GM23248 (cell line): ENCODE data around the gene ITFG1. TPM values are rescaled to one million over a fixed set of nuclear protein-coding genes. Genes with fewer than 3 reads are reported as not detected.

Experiments
- DNase-seq: peaks from one replicate; pipeline ENCODE4 v3.0.0-alpha.2; 2015
- H2AFZ ChIP-seq: fragments of 200-600 bp; sonication (generic); 2 replicates; pipeline ENCODE4 v1.6.1; 2016; ENCODE audit warnings: antibody characterized with exemption
- H3F3A ChIP-seq: fragments of 200-600 bp; sonication (generic); 2 replicates; pipeline ENCODE4 v1.6.1; 2016; ENCODE audit warnings: mild to moderate bottlenecking, antibody characterized with exemption, mixed run types; ENCODE audit not compliant: insufficient read depth
- H3K27ac ChIP-seq: fragments of 200-600 bp; sonication (generic); 2 replicates; pipeline ENCODE4 v1.5.1; 2016; ENCODE audit warnings: mild to moderate bottlenecking
- H3K27me3 ChIP-seq: fragments of 200-600 bp; sonication (generic); replicated peaks from 2 replicates; pipeline ENCODE4 v1.6.1; 2016; ENCODE audit warnings: mild to moderate bottlenecking; ENCODE audit not compliant: insufficient read depth
- H3K36me3 ChIP-seq: fragments of 200-600 bp; sonication (generic); 2 replicates; pipeline ENCODE4 v1.6.1; 2016; ENCODE audit warnings: low read depth, mild to moderate bottlenecking
- H3K4me1 ChIP-seq: fragments of 200-600 bp; sonication (generic); 2 replicates; pipeline ENCODE4 v1.6.1; 2016; ENCODE audit warnings: mild to moderate bottlenecking; ENCODE audit not compliant: insufficient read depth
- H3K4me2 ChIP-seq: fragments of 200-600 bp; sonication (generic); one replicate; pipeline ENCODE4 v1.6.1; 2016; ENCODE audit warnings: mild to moderate bottlenecking; ENCODE audit not compliant: unreplicated experiment
- H3K4me3 ChIP-seq: fragments of 200-600 bp; sonication (generic); 2 replicates; pipeline ENCODE4 v1.5.1; 2016; ENCODE audit warnings: mild to moderate bottlenecking
- H3K79me2 ChIP-seq: fragments of 200-600 bp; sonication (generic); 2 replicates; pipeline ENCODE4 v1.6.1; 2016; ENCODE audit warnings: mild to moderate bottlenecking; ENCODE audit not compliant: insufficient read depth
- H3K9ac ChIP-seq: fragments of 200-600 bp; sonication (generic); 2 replicates; pipeline ENCODE4 v1.6.1; 2016; ENCODE audit warnings: mild to moderate bottlenecking
- H3K9me2 ChIP-seq: fragments of 200-600 bp; sonication (generic); 2 replicates; pipeline ENCODE4 v1.6.1; 2016; ENCODE audit warnings: mixed run types, mild to moderate bottlenecking, moderate library complexity; ENCODE audit not compliant: insufficient read depth
- H3K9me3 ChIP-seq: fragments of 200-600 bp; sonication (generic); one replicate; pipeline ENCODE4 v1.6.1; 2017; ENCODE audit warnings: low read depth
- H4K20me1 ChIP-seq: fragments of 200-600 bp; sonication (generic); 2 replicates; pipeline ENCODE4 v1.6.0; 2016; ENCODE audit not compliant: insufficient read depth
- EZH2 ChIP-seq: fragments of 200-600 bp; sonication (generic); IDR thresholded peaks from 2 replicates; pipeline ENCODE4 v1.6.1; 2018; ENCODE audit warnings: antibody characterized with exemption, mild to moderate bottlenecking; ENCODE audit not compliant: insufficient read depth, poor library complexity, severe bottlenecking
- EZH2phosphoT487 ChIP-seq: fragments of 200-600 bp; sonication (generic); IDR thresholded peaks from 2 replicates; pipeline ENCODE4 v1.6.1; 2018; ENCODE audit warnings: antibody characterized with exemption, moderate library complexity, mild to moderate bottlenecking, low read depth; ENCODE audit not compliant: insufficient read depth
- WGBS, 2 experiments: methylation state at CpG; one replicate each; pipeline ENCODE4 v1.1.6; 2015 to 2017; ENCODE audit warnings: low lambda C conversion rate in 2 of 2, low coverage in 1 of 2; ENCODE audit errors: missing lambda C conversion rate in 2 of 2; 5-methylcytosine and 5-hydroxymethylcytosine counted together
- in situ Hi-C: fragments of 300-500 bp; cut with MboI; formaldehyde crosslinking; loops from 2 replicates; pipeline ENCODE4 v1.15.0; 2020
- polyA plus RNA-seq: library from polyadenylated mRNA; unstranded; fragments of >200 nt; fragmentation: Nextera tagmentation; extraction: Ambion mirVana; gene quantifications from 2 replicates; pipeline ENCODE4 v1.2.1, GENCODE V29; 2016
- total RNA-seq: library from RNA; depleted of rRNA; stranded (reverse); fragments of >200 nt; shearing (Covaris generic); gene quantifications from 2 replicates; pipeline ENCODE4 v1.2.3, GENCODE V29; 2014

The ITFG1 gene
- total and polyA plus RNA-seq, 2 experiments from 2014 or later: 78.2 to 111 TPM

DNA sequence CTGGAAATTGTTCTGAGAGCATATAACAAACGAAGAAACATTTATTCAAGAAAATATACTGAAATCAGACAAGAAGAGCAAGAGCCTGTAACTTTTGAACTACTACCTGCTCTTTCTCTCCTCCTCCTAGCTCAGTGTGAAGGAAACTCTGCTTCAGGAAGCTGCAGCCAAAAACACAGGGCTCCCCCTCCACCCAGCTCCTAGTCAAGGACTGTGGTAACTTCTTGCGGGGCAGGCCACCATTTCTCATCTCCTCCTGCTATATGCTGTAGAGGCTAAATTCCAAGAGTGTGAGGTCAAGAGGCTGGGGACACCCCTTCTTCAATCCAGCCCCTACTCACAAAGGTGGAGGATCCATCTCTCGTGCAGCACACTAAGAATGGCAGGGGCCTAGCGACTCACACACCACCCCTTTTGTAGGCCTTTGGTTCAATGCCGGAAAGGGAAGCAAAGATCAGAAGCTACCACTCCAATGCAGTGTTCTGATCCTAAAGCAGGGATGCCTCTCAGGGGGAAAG lies 74.6 kb downstream of the ITFG1 start:
- no peak overlapping the region for H3K4me3 ChIP-seq
- H3K4me1 ChIP-seq: no peaks in the 10 kb centered on the region
- H3K27ac ChIP-seq: no peak overlapping the region
- no peaks in the 10 kb centered on the region for H3K27me3 ChIP-seq
- no peaks in the 10 kb centered on the region for H3K9me2 ChIP-seq
- no peak for DNase-seq
- H2AFZ ChIP-seq: no peak overlapping the region
- TF ChIP-seq EZH2: no peak
- no peak for TF ChIP-seq EZH2phosphoT487
- WGBS, 2 experiments: 94 to 95% methylated on average over 5 of the region's 5 CpGs
- H3K9ac ChIP-seq: no peak overlapping the region
- no peaks in the 10 kb centered on the region for H3F3A ChIP-seq
- H3K9me3 ChIP-seq: no peaks in the 10 kb centered on the region
- no peaks in the 10 kb centered on the region for H4K20me1 ChIP-seq
- H3K79me2 ChIP-seq: no peaks in the 10 kb centered on the region
- H3K4me2 ChIP-seq: no peak overlapping the region
- 0 out of 2 replicates have a peak, but pooled peaks cover 5% of the 10 kb centered on the region for H3K36me3 ChIP-seq
- in situ Hi-C loops: no loop called here

DNA sequence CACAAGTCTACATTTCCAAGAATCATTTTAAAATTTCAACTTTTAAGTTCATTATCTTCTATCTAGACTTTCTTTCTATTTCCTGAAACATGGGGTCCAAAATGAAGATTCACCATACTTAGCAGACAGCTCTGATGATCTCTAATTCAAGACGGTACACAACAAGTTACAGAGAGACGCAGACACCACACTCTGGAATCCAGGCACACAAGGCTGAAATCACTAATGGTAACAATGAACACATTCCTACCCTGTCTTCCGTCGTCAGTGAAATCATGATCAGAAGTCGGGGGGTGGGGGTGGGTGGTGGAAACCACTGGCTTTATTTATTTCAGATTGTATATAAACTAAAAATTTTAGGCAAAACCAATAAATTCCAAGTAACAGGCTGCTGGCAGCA lies 78.5 kb downstream of the ITFG1 start:
- no peak for DNase-seq
- Histone ChIP-seq H3K27me3 (no peaks in the 10 kb centered on the region), H3K9ac (no peak overlapping the region), H3K9me2 (no peaks in the 10 kb centered on the region), H3K9me3 (no peaks in the 10 kb centered on the region), H3K27ac (no peak overlapping the region), H2AFZ (no peak overlapping the region), H3K4me1 (no peaks in the 10 kb centered on the region), H4K20me1 (no peaks in the 10 kb centered on the region), H3K36me3 (0 out of 2 replicates have a peak, but pooled peaks cover 5% of the 10 kb centered on the region), H3K79me2 (no peaks in the 10 kb centered on the region), H3K4me2 (no peak overlapping the region), H3F3A (no peaks in the 10 kb centered on the region), H3K4me3 (no peak overlapping the region)
- TF ChIP-seq EZH2: no peak
- WGBS, 2 experiments: 90 to 91% methylated on average over 4 to 5 of the region's 5 CpGs
- in situ Hi-C loops: no loop called here

DNA sequence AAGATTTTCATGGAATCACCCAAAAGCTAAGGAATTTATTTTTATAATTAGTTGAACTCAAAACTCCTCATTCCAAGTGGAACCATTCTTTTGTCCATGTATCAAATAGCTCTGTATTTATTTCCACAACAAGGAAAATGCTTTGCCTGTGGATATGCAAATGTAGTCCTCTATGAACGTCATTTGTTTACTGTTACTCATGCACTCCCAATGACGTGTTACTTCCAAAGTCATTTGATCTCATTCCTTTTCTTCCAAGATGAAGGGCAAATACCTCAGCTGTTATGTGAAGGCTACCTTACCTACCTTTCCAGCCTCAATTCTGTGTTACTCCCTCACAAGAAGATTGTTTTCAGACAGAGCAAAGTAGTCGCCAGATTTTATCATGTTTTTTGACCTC lies 83.7 kb downstream of the ITFG1 start:
- no peak overlapping the region for H3K4me2 ChIP-seq
- H3K9me2 ChIP-seq: no peaks in the 10 kb centered on the region
- 77 to 83% methylated on average over 3 of the region's 3 CpGs for WGBS, 2 experiments
- no peak overlapping the region for H3K4me3 ChIP-seq
- no peaks in the 10 kb centered on the region for H3F3A ChIP-seq
- no peaks in the 10 kb centered on the region for H3K27me3 ChIP-seq
- H4K20me1 ChIP-seq: no peaks in the 10 kb centered on the region
- in situ Hi-C loops: no loop called here
- peaks cover 20% of the 10 kb centered on the region; the same call in 1 of the 2 replicates for H3K36me3 ChIP-seq
- no peak for TF ChIP-seq EZH2phosphoT487
- TF ChIP-seq EZH2: no peak
- no peak overlapping the region for H3K9ac ChIP-seq
- H2AFZ ChIP-seq: no peak overlapping the region
- no peaks in the 10 kb centered on the region for H3K79me2 ChIP-seq
- no peak for DNase-seq
- H3K9me3 ChIP-seq: no peaks in the 10 kb centered on the region
- no peaks in the 10 kb centered on the region for H3K4me1 ChIP-seq
- no peak overlapping the region for H3K27ac ChIP-seq

DNA sequence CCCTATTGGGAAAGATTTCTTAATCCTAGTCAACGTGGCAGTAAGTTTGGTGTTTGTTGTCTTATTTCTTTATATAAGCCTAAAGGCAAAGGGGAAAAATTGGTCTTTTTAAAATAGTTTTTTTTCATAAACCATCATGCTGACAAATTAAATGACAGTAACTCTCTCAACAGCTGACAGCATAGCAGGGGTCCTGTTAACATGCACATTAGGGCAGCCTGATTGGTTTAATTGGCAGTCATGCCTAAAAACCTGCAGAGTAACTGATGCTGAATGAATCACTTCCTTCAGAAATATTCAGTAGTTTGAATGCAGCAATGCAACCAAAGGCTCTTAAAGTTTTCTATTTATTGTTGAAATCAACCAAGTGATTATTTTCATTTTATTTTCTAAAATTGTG lies 85.4 kb downstream of the ITFG1 start:
- no peaks in the 10 kb centered on the region for H3K4me1 ChIP-seq
- H3K9me2 ChIP-seq: no peaks in the 10 kb centered on the region
- WGBS, 2 experiments: 93 to 100% methylated on average over 1 of the region's 1 CpG
- DNase-seq: no peak
- peaks cover 20% of the 10 kb centered on the region; the same call in 1 of the 2 replicates for H3K36me3 ChIP-seq
- H3K27ac ChIP-seq: no peak overlapping the region
- no peak overlapping the region for H3K4me3 ChIP-seq
- TF ChIP-seq EZH2phosphoT487 (no peak), EZH2 (no peak)
- H3K27me3 ChIP-seq: no peaks in the 10 kb centered on the region
- H3K4me2 ChIP-seq: no peak overlapping the region
- H3K79me2 ChIP-seq: no peaks in the 10 kb centered on the region
- in situ Hi-C loops: no loop called here
- H3F3A ChIP-seq: no peaks in the 10 kb centered on the region
- H3K9ac ChIP-seq: no peak overlapping the region
- H3K9me3 ChIP-seq: no peaks in the 10 kb centered on the region
- no peaks in the 10 kb centered on the region for H4K20me1 ChIP-seq
- H2AFZ ChIP-seq: no peak overlapping the region

DNA sequence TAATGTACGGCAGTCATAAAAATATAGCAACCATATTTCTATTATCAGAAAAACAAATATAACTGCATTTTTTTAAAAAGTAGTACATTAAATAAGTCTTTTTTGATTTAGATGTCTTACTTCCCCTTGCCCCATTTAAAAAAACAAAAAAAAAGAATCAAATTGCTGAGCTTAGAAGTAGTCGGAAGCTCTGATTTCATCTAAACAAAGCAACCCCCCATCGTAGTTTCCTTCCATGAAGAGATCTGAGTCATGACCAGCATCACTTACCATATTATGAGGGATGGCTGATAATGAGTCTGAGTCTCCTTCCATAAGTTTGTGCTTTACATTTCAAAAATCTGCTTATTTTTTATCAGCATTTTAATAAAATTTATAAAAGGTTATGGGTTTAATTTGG lies 86.2 kb downstream of the ITFG1 start:
- Histone ChIP-seq H4K20me1 (no peaks in the 10 kb centered on the region), H3K27ac (no peak overlapping the region), H3K9ac (no peak overlapping the region), H3K9me2 (no peaks in the 10 kb centered on the region), H2AFZ (no peak overlapping the region), H3K4me2 (no peak overlapping the region), H3K79me2 (no peaks in the 10 kb centered on the region), H3K4me3 (no peak overlapping the region), H3K27me3 (no peaks in the 10 kb centered on the region), H3K36me3 (peaks cover 20% of the 10 kb centered on the region; the same call in 1 of the 2 replicates), H3K4me1 (no peaks in the 10 kb centered on the region), H3K9me3 (no peaks in the 10 kb centered on the region), H3F3A (no peaks in the 10 kb centered on the region)
- DNase-seq: no peak
- in situ Hi-C loops: no loop called here
- TF ChIP-seq EZH2phosphoT487: no peak
- TF ChIP-seq EZH2: no peak
- 95 to 97% methylated on average over 3 of the region's 3 CpGs for WGBS, 2 experiments
